Sciatic nerve (tissue), 2 donors: ENCODE measurements around the gene EPN2. TPM values are rescaled to one million over a fixed set of nuclear protein-coding genes. Genes with fewer than 3 reads are reported as not detected.

ENCODE experiments used
- ATAC-seq: fragments of 200-7000 bp; cut with Tn5 transposase; one replicate; pipeline ENCODE4 v1.9.1; 2020; ENCODE audit warnings: mild to moderate bottlenecking, moderate library complexity
- DNase-seq: peaks from one replicate; pipeline ENCODE4 v3.0.0-alpha.2; 2020; ENCODE audit warnings: low spot score
- intact Hi-C: fragments of 100-400 bp; cut with DNase I; formaldehyde crosslinking; loops from one replicate; pipeline ENCODE4 v1.14.2; 2022
- total RNA-seq: library from RNA; stranded (reverse); fragmentation: NEBNext Ultra II Directional; extraction: Animal tissue kit (Norgen Biotek cat#: 25700); gene quantifications from one replicate; pipeline ENCODE4 v1.2.1, GENCODE V29; 2021
- donor health status: DM: no; HTN: no; CAD: no.
- donor health status: DM: no; HTN: no; CAD: no.

The EPN2 gene
- total RNA-seq, 1 donor from 2014 or later: 76.6 TPM

DNA sequence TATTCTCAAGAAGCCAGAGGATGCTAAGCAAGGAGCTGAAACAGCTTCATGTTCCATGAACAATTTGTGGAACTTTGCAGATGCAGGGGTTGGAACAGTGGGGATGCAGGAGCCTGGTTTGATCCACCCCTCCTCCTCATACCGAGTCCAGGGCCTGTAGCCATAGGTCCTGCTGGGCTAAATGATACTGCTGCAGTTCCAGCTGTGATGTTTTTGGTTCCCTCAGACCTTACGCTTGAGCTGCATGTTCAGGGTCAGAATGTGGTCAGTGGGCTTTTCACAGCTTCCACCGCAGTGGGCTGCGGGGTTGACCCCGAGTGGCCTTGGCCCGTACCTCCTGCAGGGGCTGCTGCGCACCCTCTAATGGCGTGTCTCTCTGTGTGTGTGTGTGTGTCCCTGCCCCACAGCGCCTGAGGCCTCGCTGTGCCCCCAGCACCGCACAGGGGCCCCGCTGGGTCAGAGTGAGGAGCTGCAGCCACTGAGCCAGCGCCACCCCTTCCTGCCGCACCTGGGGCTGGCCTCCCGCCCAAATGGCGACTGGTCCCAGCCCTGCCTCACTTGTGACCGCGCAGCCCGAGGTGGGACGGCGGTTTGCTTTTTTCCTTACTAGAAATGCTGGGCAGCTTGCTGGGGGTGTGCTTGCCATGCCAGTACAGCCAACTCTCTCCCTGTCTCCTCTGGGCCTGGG, 48.2 kb downstream of the EPN2 start:
- intact Hi-C loops: no loop called here
- DNase-seq (no peak), ATAC-seq (no peak)

DNA sequence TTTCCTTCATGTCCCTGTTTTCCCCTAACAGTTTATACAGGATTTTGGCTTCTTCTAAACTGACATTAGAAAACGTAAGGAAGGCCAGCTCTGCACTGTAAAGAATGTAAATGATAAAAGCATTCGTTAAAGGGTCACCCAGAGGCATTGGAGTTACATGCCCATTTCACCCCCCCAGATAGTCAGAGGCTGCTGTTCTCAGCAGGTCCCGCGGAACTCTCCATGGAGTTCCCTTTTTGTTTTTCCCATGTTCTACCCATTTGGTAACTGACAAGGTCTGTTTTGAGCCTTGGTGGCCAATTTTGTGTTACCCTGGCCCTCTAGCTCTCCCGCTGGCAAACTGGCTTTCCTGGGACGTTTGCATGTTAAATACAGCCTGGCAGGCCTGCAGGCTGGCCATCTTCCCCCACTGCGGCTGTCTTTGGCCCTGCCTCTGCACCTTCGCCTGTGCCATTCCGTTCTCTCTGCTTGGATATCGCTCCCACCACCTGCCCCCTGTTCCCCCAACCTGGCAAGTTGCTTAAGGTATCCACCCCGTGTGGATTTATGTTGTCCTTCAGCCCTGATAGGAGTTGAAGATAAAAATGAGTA, 49.7 kb downstream of the EPN2 start:
- intact Hi-C loops: no loop called here
- ATAC-seq: no peak
- no peak for DNase-seq

DNA sequence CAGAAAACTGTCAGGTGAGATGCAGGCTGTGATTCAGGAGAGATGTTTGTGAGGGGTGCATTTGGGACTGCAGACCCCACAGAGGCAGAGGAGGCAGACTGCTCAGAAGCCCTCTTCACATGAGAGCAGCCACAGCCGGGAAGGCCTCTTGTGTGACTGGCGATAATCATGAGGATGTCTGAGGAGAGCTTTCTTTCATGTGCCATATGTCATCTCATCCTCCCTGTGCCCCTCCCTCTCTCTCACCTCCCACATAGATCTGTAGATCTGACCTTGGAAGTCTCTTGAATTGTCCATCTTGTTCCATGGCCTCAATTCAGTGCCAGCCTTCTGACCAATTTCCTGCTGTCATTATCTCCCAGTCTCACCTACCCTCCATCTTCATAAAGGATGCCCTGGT, 50.5 kb downstream of the EPN2 start:
- DNase-seq (no peak), ATAC-seq (no peak)
- intact Hi-C loops: no loop called here

DNA sequence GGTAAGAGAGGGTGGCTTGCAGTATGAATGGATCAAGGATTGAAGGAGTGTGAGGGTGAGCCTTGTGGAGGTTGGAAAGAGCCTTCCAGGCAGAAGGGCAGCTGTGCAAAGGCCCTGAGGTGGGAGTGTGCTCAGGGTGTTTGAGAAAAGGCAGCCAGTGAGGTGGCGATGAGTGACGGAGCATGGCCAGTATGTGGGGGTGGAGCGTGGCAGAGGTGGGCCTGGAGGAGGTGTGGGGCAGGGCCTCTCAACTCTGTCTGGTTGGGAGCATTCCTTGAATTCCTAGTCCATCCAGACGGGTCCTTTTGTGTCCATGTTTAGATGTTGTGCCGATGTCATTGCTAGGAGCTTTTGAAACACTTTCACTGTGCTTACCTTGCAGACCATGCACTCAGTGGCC, 51.3 kb downstream of the EPN2 start:
- DNase-seq (no peak), ATAC-seq (no peak)
- intact Hi-C loops: no loop called here

DNA sequence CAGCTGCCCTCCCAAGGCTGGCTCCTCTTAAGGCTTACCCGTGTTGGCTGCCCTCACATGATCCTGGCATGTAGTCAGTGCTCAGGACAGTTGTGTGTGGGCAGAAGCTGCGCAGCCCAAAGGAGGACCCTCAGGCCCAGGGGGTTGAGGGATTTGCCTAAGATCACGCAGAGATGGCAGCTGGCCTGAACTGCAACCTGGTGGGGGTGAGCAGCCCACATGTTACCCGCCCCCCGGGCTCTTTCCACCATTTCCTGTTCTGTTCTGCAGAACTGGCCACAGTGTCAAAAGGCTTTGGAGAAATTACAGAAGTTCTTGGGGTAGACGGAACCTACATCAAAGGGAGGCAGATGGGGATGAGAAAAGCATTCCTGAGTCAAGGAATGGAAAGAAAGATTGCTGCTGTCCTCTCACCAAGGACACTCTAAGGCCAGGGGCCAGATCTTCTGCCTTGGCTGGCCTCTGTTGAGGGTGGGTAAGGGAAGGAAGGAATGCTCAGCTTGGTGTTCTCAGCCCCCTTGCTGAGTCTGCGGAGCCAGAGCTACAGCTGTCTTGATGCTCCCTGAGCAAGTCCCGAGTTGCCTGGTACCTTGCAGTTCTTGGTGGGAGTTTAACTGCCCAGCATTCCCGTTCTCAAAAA, 53.0 kb downstream of the EPN2 start:
- DNase-seq (no peak), ATAC-seq (peak; percentile 37)
- intact Hi-C loops: no loop called here

DNA sequence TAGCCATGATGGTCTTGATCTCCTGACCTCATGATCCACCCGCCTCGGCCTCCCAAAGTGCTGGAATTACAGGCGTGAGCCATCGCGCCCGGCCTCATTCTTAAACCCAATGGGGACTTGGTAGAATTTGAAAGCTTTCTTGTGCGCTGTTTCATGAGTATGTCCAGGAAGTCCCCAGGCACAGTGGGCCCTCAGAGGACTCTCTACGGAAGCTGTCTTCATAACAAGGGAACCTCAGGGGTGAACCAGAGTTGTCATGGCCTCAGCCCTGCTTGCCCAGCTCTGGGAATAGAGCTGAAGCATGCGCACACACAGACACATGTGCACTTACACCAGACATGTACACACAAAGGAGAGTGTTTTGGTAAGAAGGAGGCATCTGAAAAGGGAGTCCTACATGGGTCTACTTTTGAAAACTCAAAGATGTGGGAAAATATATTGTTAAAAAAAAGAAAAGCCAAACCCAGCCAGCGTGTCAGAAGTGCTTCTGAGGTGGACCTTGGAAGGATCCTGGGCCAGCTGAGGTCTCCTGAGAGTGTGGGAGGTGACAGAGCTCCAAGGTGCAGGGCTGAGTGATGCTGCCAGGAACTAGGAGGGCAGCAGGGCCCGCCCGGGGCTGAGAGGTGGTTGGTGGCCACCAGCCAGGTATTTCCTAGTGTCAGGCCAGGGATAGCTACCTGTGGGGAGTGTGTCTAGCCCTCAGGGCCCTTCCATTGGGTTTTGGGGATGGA, 54.6 kb downstream of the EPN2 start:
- ATAC-seq: no peak
- no peak for DNase-seq
- intact Hi-C loops: no loop called here

DNA sequence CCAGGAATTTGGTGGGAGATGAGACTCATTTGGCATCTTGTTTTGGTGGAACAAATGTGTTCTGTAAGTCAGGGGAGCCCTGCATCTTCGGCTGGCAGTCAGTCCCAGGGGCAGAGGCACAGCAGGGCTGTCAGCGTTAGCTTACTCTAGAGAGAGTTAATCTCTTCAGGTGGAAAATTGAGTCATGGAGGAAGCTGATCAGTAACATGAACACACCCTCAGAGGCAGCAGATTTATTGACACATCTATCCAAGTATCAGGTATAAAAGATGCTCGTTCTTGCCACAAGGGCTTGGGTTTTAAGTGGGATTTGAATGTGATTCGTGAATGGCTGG, 55.2 kb downstream of the EPN2 start:
- DNase-seq: no peak
- intact Hi-C loops: no loop called here
- no peak for ATAC-seq

DNA sequence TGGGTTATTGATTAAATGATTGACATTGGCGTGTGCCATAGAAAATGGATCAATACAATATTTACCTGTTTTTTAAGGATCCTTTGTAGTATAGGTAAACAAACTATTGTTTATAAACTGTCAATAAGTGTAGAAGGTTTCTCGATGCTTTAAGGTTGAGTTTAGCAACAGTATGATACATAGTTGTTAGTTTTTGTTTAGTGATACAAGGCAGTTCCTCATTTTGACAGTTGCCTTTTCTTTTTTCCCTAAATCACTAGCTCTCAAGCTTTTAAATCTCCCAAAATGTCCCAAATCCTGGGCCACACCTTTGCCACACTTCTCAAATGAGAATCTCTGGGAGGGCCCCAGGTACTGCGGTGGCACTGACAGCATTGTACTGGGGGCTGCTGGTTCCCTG, 57.3 kb downstream of the EPN2 start:
- intact Hi-C loops: no loop called here
- DNase-seq (no peak), ATAC-seq (no peak)

DNA sequence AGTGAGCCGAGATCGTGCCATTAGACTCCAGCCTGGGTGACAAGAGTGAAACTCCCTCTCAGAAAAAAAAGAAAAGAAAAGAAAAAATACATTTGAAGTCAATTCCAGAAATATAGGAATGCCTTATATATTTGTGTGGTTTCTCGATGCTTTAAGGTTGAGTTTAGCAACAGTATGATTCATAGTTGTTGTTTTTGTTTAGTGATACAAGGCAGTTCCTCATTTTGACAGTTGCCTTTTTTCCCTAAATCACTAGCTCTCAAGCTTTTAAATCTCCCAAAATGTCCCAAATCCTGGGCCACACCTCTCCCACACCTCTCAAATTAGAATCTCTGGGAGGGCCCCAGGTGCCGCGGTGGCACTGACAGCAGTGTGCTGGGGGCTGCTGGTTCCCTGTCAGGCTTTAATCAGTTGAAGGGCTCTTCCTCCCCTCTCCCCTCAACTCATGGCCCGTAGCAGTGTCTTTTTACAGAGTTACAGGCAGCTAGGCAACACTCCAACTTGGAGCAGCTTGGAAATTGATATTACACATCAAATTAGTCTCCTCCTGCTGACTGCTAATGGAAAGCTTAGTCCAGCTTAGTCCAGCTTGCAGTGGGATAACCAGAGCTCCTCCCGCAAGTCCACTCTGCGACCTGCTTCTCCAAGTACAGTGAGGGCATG, 58.4 kb downstream of the EPN2 start:
- intact Hi-C loops: no loop called here
- ATAC-seq (no peak), DNase-seq (no peak)

DNA sequence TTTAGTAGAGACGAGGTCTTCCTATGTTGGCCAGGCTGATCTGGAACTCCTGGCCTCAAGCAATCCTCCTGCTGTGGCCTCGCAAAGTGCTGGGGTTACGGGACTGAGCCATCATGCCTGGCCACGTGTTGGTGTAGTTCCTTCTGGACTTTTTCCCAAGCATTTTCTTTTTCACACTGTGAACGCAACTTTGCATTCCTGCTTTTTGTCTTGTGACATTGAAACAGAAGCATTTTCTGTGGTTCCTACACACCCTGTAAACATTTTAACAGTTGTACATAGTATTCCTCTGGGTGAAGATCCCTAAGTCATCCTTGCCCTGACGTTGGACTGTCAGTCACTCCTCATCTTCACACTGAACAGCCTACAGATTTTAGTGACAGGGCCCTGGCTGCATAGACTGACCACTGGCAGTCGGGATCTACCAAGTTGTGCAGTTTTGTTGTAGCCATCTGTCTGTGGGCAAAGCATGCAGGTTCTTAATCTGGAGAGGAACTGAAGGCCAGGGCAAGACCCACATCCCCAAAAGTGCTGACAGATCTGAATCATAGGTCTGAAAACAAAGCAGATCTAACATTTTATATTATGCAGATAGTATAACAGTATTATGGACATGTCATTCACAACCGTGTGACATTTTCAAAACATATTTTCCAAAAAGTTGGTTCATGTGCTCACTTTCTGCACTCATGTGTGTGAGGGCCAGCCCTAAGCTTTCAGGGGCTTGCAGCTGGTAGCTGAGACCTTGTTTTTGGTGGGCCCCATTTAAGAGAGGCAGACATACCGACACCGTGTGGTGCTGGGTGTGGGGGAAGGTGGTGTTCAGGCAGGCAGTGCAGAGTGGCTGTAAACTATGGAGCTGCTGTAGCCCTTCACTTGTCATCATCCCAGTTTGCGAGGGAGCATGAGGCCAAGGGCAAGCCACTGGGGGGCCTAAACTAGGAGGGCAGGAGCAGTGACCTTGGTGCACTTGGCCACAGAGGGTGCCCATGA, 59.9 kb downstream of the EPN2 start:
- intact Hi-C loops: no loop called here
- ATAC-seq: no peak
- DNase-seq: no peak

DNA sequence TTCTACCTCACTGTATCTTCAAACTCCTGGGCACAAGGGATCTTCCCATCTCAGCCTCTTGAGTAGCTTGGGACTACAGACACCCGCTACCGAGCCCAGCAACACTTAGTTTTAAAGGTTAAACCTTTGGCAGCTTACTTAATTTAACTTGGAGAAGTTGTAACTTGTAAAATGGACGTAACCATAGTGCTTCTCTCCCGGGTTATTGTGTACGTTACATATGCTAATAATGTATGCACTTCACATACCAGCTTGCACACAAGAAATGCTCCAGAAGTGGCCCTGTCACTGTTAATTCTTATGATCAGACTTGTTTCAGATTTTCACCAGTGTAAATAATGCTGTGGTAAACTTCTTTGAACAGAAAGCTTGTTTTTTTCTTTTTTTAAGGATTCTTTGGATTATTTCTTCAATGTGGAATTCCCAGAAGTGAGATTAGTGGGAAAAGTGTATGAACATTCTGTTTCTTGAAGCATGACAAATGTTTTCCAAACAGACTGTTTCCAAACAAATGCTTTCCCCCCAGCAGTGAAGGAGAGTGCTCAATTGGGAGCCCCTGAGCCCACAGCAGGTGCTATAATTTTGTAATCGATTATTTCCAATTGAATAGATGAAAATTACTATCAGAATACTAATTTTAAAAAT, 61.5 kb downstream of the EPN2 start:
- ATAC-seq (no peak), DNase-seq (no peak)
- intact Hi-C loops: no loop called here

DNA sequence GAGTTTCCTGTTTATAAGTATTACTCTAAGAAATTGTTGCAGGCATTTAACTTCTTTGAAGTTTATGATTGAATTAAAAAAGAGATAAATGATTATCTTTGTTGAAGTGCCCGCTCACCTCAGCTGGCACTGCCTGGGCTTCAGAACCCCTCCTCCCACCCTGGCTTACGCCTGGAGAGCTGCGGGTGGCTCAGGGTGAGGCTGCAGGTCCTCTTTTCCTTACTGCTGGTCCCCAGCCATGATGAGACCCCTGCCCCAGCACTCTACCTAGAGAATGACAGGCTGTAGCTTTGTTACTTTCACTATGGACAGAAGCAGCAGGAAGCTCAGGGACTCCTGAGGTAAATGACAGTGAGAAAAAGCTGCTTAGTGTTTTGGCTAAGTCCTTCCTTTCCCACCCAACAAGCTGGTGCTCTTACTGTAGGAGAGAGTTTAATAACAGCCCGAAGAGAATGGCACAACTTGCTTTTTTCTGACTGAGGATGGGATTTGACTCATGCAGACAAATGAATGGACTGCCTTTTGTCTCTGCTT, 62.1 kb downstream of the EPN2 start:
- ATAC-seq (no peak), DNase-seq (no peak)
- intact Hi-C loops: no loop called here

DNA sequence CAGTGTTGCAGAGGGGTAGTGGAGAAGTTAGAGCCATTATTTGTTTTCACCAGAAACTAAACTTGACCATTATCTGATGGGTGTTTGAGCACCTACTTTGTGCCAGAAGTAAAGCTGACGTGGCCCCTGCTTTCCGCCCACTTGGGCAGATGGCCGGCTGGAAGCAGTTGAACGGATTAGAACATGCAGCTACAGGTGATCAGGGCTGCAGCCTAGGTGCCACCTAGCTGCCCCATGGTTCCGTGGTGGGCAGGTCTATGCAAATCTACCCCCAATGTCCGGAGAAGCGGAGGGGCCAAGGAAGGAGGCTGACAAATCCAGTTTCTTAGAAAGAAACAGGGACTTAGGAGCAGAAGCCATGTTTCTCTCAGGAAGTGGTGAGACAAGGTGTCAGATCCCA, 62.7 kb downstream of the EPN2 start:
- no peak for ATAC-seq
- intact Hi-C loops: no loop called here
- DNase-seq: no peak

DNA sequence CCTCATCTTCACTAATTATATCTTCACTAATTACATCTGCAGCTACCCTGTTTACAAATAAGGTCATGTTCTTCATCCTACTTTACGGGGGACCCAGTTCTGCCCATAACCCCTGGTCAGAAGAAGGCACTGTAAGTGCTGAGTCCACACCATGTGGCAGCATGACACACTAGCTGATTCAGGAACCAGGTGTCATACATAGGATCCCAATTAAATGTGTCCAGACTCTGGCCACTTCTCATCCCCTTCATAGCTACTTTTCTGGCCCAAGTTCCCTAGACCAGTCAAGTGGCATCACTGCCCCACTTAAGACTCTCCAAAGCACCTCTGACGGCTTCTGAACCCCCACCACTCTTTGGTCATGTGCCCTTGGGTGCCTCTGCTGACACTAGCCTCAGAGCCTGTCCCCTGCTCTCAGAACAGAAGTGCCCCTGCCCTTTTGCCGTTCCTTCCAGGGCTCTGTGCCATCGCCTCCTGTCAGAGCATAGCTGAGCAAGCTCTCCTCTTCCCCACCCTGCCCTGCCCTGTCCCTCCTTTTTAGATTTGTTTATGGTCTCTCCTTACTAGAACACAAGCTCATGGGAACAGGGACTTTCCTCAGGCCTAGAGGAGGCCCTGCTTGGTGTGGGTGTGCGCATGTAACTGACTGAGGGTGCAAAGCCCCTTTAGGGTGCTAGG, 64.2 kb downstream of the EPN2 start:
- intact Hi-C loops: no loop called here
- DNase-seq (no peak), ATAC-seq (peak; percentile 4)

DNA sequence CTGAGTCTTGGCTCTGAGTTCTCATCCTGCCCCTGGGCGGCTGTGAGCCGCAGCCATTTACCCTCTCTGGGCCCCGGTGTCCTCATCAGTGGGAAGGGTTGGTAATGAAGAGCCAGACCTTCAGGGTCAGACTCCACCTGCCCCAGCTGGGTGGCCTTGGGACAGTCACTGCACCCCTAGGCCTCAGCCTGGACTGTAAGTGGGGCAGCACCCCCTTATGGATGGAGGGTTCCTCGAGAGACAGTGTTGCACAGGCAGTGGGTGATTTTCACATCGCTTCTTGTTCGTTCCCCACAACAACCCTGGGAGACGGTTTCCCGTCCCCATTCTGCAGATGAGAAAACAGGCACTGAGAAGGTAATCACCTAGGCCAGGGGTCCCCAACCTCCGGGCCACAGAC, 64.8 kb downstream of the EPN2 start:
- no peak for ATAC-seq
- no peak for DNase-seq
- intact Hi-C loops: no loop called here

DNA sequence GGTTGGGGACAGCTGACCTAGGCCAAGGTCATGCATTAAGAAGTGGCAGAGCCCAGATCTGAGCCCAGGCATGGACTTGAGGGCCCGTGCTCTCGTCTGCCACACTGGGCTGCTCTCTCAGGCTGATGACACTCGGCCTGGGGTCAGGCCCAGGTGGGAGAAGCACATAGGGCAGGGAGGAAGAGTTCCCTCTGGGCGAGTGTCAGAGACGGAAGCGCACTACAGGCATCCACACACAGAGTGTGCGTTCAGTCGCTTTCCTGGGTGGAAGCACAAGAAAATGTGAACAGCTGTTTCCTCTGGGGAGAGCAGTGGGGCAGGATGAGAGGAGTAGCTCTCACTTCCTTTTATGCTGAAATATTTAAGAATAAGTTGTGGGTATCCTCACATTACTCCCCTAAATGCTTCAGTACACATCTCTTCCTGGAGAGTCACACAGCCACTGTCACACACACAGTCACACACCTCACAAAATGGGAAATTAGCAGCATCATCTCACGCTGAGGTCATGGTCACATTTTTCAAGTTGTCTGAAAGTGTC, 65.7 kb downstream of the EPN2 start:
- ATAC-seq (peak; percentile 58), DNase-seq (no peak)
- intact Hi-C loops: no loop called here

DNA sequence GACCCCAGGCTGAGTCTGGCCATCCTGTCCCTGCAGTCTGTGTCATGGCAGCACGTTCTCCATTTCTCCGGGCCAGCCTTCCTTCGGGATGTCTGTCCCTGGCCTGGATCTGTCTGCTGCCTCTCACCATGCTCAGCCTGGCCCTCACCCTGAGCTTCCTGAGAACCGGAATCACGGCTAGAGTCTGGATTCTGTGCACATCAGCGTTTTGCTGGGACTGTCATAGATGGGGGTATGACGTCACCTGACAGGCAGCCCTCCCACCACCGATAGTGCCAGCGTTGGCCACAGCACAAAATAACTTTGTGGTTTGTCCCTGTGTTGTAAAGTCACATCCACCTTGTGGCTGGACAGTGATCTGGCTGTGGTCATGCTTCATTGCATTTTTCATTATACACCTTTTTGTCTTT, 66.2 kb downstream of the EPN2 start:
- peak; percentile 1 for ATAC-seq

More for the DNA sequence above, 66.2 kb downstream of the EPN2 start:
- DNase-seq: no peak
- intact Hi-C loops: no loop called here
